K562 (cell line): ENCODE results near the gene PCYT1A. TPM values are rescaled to one million over a fixed set of nuclear protein-coding genes. Genes with fewer than 3 reads are reported as not detected.

Source experiments
- CBFB ChIP-seq: sonication (generic); formaldehyde crosslinking; IDR thresholded peaks from 2 replicates; pipeline ENCODE4 v1.4.0; 2020; ENCODE audit warnings: mild to moderate bottlenecking, missing genetic modification reagents
- CTCFL ChIP-seq: IDR thresholded peaks from 2 replicates; pipeline ENCODE4 v1.6.1; 2011; ENCODE audit warnings: borderline replicate concordance, low read depth, mild to moderate bottlenecking, moderate library complexity, low read length; ENCODE audit not compliant: insufficient read depth, poor library complexity, severe bottlenecking
- FOXK1 ChIP-seq: sonication (generic); formaldehyde crosslinking; IDR thresholded peaks from 2 replicates; pipeline ENCODE4 v1.8.0; 2022; ENCODE audit warnings: missing genetic modification reagents, mild to moderate bottlenecking, borderline replicate concordance
- HCFC1 ChIP-seq: IDR thresholded peaks from 2 replicates; pipeline ENCODE4 v1.6.1; 2012; ENCODE audit warnings: low read depth, low read length, improper control_type of control experiment
- HNRNPK ChIP-seq: fragments of 200-400 bp; formaldehyde crosslinking; IDR thresholded peaks from one replicate; pipeline ENCODE4 v1.6.1; 2018; ENCODE audit warnings: mild to moderate bottlenecking, low read depth, low read length; ENCODE audit not compliant: poor library complexity, severe bottlenecking
- HNRNPL ChIP-seq: fragments of 200-400 bp; formaldehyde crosslinking; IDR thresholded peaks from 2 replicates; pipeline ENCODE4 v1.6.1; 2017; ENCODE audit warnings: low read depth, mild to moderate bottlenecking, low read length
- NFIX ChIP-seq: fragments of 250-450 bp; sonication (Bioruptor Pico); IDR thresholded peaks from 2 replicates; pipeline ENCODE4 v1.4.0; 2020; ENCODE audit warnings: low read depth, mild to moderate bottlenecking, moderate library complexity
- PATZ1 ChIP-seq: fragments of 250-450 bp; sonication (Bioruptor Pico); IDR thresholded peaks from 2 replicates; pipeline ENCODE4 v1.5.0; 2020; ENCODE audit warnings: mild to moderate bottlenecking, borderline replicate concordance
- PKNOX1 ChIP-seq: fragments of 450-650 bp; IDR thresholded peaks from 2 replicates; pipeline ENCODE4 v1.6.1; 2016
- PTBP1 ChIP-seq: fragments of 200-400 bp; formaldehyde crosslinking; IDR thresholded peaks from 2 replicates; pipeline ENCODE4 v1.6.1; 2017; ENCODE audit warnings: low read depth, low read length
- RCOR1 ChIP-seq, 2 experiments: IDR thresholded peaks; 2 replicates each; pipeline ENCODE4 v1.6.1; 2012; ENCODE audit warnings: low read depth in 2 of 2, low read length in 2 of 2, borderline replicate concordance in 1 of 2, improper control_type of control experiment in 1 of 2
- SLC30A9 ChIP-seq: fragments of 250-450 bp; sonication (Bioruptor Pico); IDR thresholded peaks from 2 replicates; pipeline ENCODE4 v1.8.0; 2022; ENCODE audit warnings: mild to moderate bottlenecking, moderate library complexity
- SMARCA5 ChIP-seq: fragments of 450-650 bp; IDR thresholded peaks from 2 replicates; pipeline ENCODE4 v1.6.1; 2016
- ZBTB8A ChIP-seq: fragments of 450-650 bp; IDR thresholded peaks from 2 replicates; pipeline ENCODE4 v1.6.1; 2018; ENCODE audit warnings: mild to moderate bottlenecking, moderate library complexity; ENCODE audit not compliant: partially characterized antibody
- ZEB2 ChIP-seq: fragments of 450-650 bp; IDR thresholded peaks from 2 replicates; pipeline ENCODE4 v1.6.1; 2016
- ZNF140 ChIP-seq: fragments of 250-450 bp; sonication (Bioruptor Pico); IDR thresholded peaks from 2 replicates; pipeline ENCODE4 v1.8.0; 2021; ENCODE audit warnings: moderate library complexity, mild to moderate bottlenecking, inconsistent platforms
- ZNF347 ChIP-seq: fragments of 450-650 bp; formaldehyde crosslinking; IDR thresholded peaks from 2 replicates; pipeline ENCODE4 v1.4.0; 2020; ENCODE audit warnings: low read depth, mild to moderate bottlenecking, moderate library complexity
- ZNF384 ChIP-seq: IDR thresholded peaks from 2 replicates; pipeline ENCODE4 v1.6.1; 2012; ENCODE audit warnings: low read depth, low read length, improper control_type of control experiment
- ZNF609 ChIP-seq: sonication (generic); formaldehyde crosslinking; IDR thresholded peaks from 2 replicates; pipeline ENCODE4 v1.8.1; 2023; ENCODE audit warnings: missing genetic modification reagents, mild to moderate bottlenecking, borderline replicate concordance
- polyA plus RNA-seq, 8 experiments: library from polyadenylated mRNA; depleted of rRNA in 4 of 8; stranded (reverse) in 5 of 8; unstranded in 3 of 8; fragments of >200 nt; fragmentation: Nextera tagmentation in 2 of 8; fragmentation: Illumina TruSeq in 1 of 8; extraction: Ambion mirVana in 2 of 8; extraction: Trizol in 1 of 8; gene quantifications; 2 replicates each; pipeline versions ENCODE4 v1.2.1 to v1.2.3, GENCODE V29; 2011 to 2014; ENCODE audit warnings: inconsistent platforms in 1 of 8, missing spikeins in 1 of 8
- total RNA-seq, 7 experiments: library from RNA; depleted of rRNA in 6 of 7; stranded (reverse); fragments of >200 nt in 6 of 7; fragmentation: Illumina TruSeq in 2 of 7; extraction: Trizol in 2 of 7; gene quantifications; 2 replicates each; pipeline versions ENCODE4 v1.2.1 to v1.2.3, GENCODE V29; 2011 to 2021; ENCODE audit warnings: low replicate concordance in 1 of 7

The PCYT1A gene
- total and polyA plus RNA-seq, 9 of the 15 experiments (the other 6 are each of a cell fraction or from before 2014, with no cell fraction given) = 13.4 to 62.8 (median 49.4) TPM

GRCh38 chr3:196274585-196274984, 12.9 kb downstream of the PCYT1A start (continued):
- TF ChIP-seq ZNF609 (CRISPR knock-in tag) = no peak
- peak; percentile 87 for TF ChIP-seq PKNOX1
- no peak for TF ChIP-seq ZNF347 (CRISPR knock-in tag)
- TF ChIP-seq HNRNPK = no peak
- TF ChIP-seq SMARCA5 = no peak
- no peak for TF ChIP-seq SLC30A9 (CRISPR knock-in tag)
- TF ChIP-seq NFIX (CRISPR knock-in tag) = no peak
- TF ChIP-seq HNRNPL = no peak
- TF ChIP-seq ZEB2 = peak; percentile 34; the same call in 1 of the 2 replicates
- TF ChIP-seq FOXK1 (CRISPR knock-in tag) = no peak
- peak; percentile 84 for TF ChIP-seq ZNF384
- no peak for TF ChIP-seq HCFC1
- no peak for TF ChIP-seq PATZ1
- no peak for TF ChIP-seq ZNF140 (CRISPR knock-in tag)
- TF ChIP-seq CBFB (CRISPR knock-in tag) = no peak
- no peak for TF ChIP-seq CTCFL
- peak in 1 of 2 experiments; percentile 43; a peak in 1 of 4 replicates for TF ChIP-seq RCOR1 (IDR thresholded peaks at IDR 0.05; ENCODE audit: borderline replicate concordance in 1 of 2, low read depth in 2 of 2, low read length in 2 of 2)
- no peak for TF ChIP-seq PTBP1
- no peak for TF ChIP-seq ZBTB8A
